SU-DHL-6 (cell line): ENCODE measurements around the gene TCF20.

Experiments
- H2AFZ ChIP-seq: fragments of 200-600 bp; sonication (generic); 2 replicates; pipeline ENCODE4 v1.6.1; 2014; ENCODE audit warnings: low read depth, mild to moderate bottlenecking, moderate library complexity, mixed read lengths, antibody characterized with exemption, low read length; ENCODE audit not compliant: severe bottlenecking
- H3F3A ChIP-seq: fragments of 200-600 bp; shearing (Covaris generic); 2 replicates; pipeline ENCODE4 v1.6.0; 2016; ENCODE audit warnings: antibody characterized with exemption, mild to moderate bottlenecking; ENCODE audit not compliant: insufficient read depth
- H3K27ac ChIP-seq: fragments of 200-600 bp; sonication (generic); 2 replicates; pipeline ENCODE4 v1.5.1; 2016; ENCODE audit warnings: low read depth, mild to moderate bottlenecking, low read length, moderate library complexity, mixed read lengths
- H3K27me3 ChIP-seq: fragments of 200-600 bp; sonication (generic), shearing (Covaris generic); 2 replicates; pipeline ENCODE4 v1.6.0; 2014; ENCODE audit warnings: mild to moderate bottlenecking, low read length
- H3K36me3 ChIP-seq: fragments of 200-600 bp; sonication (generic); 2 replicates; pipeline ENCODE4 v1.6.1; 2014; ENCODE audit warnings: mild to moderate bottlenecking, low read length, mixed read lengths
- H3K4me2 ChIP-seq: fragments of 300-600, 200-600 bp; shearing (Covaris generic), sonication (generic); 2 replicates; pipeline ENCODE4 v1.6.0; 2014; ENCODE audit warnings: low read length, low read depth, mild to moderate bottlenecking; ENCODE audit not compliant: poor library complexity, severe bottlenecking
- H3K4me3 ChIP-seq: fragments of 200-600 bp; sonication (generic); 2 replicates; pipeline ENCODE4 v1.5.1; 2014; ENCODE audit warnings: antibody characterized with exemption, low read length, mild to moderate bottlenecking, mixed read lengths; ENCODE audit not compliant: insufficient read depth, poor library complexity, severe bottlenecking
- H3K79me2 ChIP-seq: fragments of 200-600 bp; sonication (generic); 2 replicates; pipeline ENCODE4 v1.6.1; 2014; ENCODE audit warnings: mild to moderate bottlenecking, low read length, moderate library complexity; ENCODE audit not compliant: insufficient read depth
- H3K9ac ChIP-seq: fragments of 200-600 bp; sonication (generic); 2 replicates; pipeline ENCODE4 v1.7.0; 2014; ENCODE audit warnings: mild to moderate bottlenecking, low read length
- H3K9me2 ChIP-seq: fragments of 200-600 bp; sonication (generic); replicated peaks from 2 replicates; pipeline ENCODE4 v1.6.1; 2014; ENCODE audit warnings: low read length; ENCODE audit not compliant: insufficient read depth
- H3K9me3 ChIP-seq: fragments of 200-600 bp; sonication (generic); 2 replicates; pipeline ENCODE4 v1.6.1; 2014; ENCODE audit warnings: low read length, mixed read lengths; ENCODE audit not compliant: insufficient read depth
- H4K20me1 ChIP-seq: fragments of 200-600 bp; sonication (generic); 2 replicates; pipeline ENCODE4 v1.6.1; 2014; ENCODE audit warnings: low read depth, mild to moderate bottlenecking, antibody characterized with exemption, low read length, moderate library complexity, mixed read lengths
- EZH2phosphoT487 ChIP-seq: fragments of 200-600 bp; sonication (generic), shearing (Covaris generic); conservative IDR thresholded peaks from 2 replicates; pipeline ENCODE4 v1.6.1; 2018; ENCODE audit warnings: mild to moderate bottlenecking, antibody characterized with exemption, low read length, moderate library complexity, mixed read lengths
- TF ChIP-seq, protein P1 (sequence below): fragments of 200-600 bp; sonication (generic); IDR thresholded peaks from one replicate; pipeline ENCODE4 v1.5.1; 2017; ENCODE audit warnings: antibody characterized with exemption, mild to moderate bottlenecking, low read length, moderate library complexity; ENCODE audit not compliant: insufficient read depth, poor library complexity, severe bottlenecking

Gene TCF20

DNA sequence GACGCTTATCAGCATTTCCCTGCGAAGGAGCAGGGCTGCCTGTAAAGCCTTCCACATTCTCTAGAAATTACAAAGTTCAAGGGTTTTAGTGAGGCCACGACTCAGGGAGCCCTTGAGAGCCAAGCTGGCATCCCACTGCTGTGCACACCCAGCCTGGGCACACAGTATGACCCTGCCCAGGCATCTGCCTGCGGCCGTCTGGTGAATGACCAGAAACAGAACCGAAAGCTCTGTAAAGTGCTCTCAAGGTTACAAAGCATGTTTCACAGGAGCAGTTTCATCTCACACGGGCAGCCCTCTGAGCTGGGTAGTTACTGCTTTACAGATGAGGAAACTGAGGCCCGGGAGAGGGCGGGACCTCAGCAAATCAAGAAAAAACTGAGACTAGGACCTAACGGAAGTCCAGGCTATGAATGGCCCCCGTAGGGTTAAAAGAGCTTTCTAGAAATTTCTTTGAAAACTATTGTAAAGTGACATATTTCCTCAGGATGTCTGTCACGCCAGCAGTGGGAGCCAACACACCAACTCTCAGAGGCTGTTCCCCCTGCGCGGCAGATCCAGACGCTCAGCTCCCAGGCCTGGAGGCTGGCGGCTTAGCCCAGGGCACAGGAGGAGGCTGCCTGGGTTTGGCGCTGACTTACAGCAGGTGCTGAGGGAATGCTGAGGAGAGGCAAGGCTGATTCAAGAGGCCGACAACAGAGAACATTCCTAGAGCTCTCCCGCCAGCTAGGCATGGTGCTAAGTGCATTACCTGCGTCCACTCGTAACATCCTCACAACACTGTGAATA is 7.7 kb upstream of the TCF20 start:
- H3K9me2 ChIP-seq, result no peaks in the 10 kb centered on the region
- H3K27me3 ChIP-seq, result no peaks in the 10 kb centered on the region
- no peaks in the 10 kb centered on the region for H3K9me3 ChIP-seq
- no peak overlapping the region for H3K4me3 ChIP-seq
- no peaks in the 10 kb centered on the region for H3K79me2 ChIP-seq
- H3K9ac ChIP-seq, result no peak overlapping the region
- no peak overlapping the region for H3K4me2 ChIP-seq
- TF ChIP-seq EZH2phosphoT487, result no peak
- TF ChIP-seq, protein P1, sequence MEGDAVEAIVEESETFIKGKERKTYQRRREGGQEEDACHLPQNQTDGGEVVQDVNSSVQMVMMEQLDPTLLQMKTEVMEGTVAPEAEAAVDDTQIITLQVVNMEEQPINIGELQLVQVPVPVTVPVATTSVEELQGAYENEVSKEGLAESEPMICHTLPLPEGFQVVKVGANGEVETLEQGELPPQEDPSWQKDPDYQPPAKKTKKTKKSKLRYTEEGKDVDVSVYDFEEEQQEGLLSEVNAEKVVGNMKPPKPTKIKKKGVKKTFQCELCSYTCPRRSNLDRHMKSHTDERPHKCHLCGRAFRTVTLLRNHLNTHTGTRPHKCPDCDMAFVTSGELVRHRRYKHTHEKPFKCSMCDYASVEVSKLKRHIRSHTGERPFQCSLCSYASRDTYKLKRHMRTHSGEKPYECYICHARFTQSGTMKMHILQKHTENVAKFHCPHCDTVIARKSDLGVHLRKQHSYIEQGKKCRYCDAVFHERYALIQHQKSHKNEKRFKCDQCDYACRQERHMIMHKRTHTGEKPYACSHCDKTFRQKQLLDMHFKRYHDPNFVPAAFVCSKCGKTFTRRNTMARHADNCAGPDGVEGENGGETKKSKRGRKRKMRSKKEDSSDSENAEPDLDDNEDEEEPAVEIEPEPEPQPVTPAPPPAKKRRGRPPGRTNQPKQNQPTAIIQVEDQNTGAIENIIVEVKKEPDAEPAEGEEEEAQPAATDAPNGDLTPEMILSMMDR, result no peak
- no peaks in the 10 kb centered on the region for H3F3A ChIP-seq
- H2AFZ ChIP-seq, result no peak overlapping the region
- no peak overlapping the region for H3K27ac ChIP-seq
- H3K36me3 ChIP-seq, result no peaks in the 10 kb centered on the region
- no peaks in the 10 kb centered on the region for H4K20me1 ChIP-seq

DNA sequence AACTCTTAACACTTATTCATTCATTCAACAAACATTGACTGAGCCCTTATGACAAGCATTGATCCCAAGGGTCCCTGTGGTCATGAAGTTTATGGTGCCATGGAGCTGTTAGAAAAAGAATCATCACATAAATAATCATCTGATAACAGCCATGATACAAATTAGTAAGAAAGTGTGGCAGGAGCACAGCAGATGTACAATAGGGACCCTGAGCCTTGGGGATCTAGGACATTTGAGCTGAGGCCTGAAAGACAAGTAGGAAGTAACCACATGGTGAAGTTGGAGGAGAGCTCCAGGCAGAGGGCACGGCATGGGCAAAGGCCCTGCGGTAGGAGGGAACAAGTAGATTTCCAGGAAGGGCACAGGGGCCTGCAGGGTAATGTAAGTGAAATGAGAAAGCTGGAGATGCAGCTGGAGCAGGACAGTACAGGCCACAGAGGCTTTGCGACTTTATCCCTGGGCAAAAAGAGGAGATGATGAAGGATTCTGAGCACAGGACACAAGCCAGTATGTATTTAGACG is 6.8 kb upstream of the TCF20 start:
- no peaks in the 10 kb centered on the region for H3F3A ChIP-seq
- no peak overlapping the region for H3K9ac ChIP-seq
- H3K9me2 ChIP-seq, result no peaks in the 10 kb centered on the region
- H3K79me2 ChIP-seq, result no peaks in the 10 kb centered on the region
- no peak overlapping the region for H2AFZ ChIP-seq
- no peak overlapping the region for H3K4me2 ChIP-seq
- H3K27me3 ChIP-seq, result no peaks in the 10 kb centered on the region
- H3K27ac ChIP-seq, result no peak overlapping the region
- no peaks in the 10 kb centered on the region for H3K9me3 ChIP-seq
- no peaks in the 10 kb centered on the region for H3K36me3 ChIP-seq
- TF ChIP-seq EZH2phosphoT487, result no peak
- TF ChIP-seq, protein P1, result no peak
- H3K4me3 ChIP-seq, result no peak overlapping the region
- H4K20me1 ChIP-seq, result no peaks in the 10 kb centered on the region

DNA sequence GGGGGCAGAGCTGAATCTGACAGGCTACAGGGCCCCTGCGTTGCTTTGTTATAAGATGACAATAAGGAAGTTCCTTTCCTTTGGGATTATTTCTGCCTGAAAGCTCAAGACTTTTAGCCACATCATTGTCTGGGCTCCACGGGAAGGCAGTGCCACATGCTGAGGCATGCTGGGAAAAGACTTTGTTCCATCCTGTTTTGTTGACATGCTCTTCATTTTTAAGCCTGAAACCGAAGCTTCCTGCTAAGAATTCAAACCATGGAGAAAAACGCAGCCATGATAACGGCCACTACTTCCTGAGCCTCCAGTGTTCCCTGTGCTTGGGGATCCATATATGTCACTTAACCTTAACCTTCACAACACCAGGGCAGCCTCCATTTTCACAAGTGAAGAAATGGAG is 5.5 kb upstream of the TCF20 start:
- no peak for TF ChIP-seq EZH2phosphoT487
- TF ChIP-seq, protein P1, result no peak
- no peaks in the 10 kb centered on the region for H4K20me1 ChIP-seq
- no peaks in the 10 kb centered on the region for H3K36me3 ChIP-seq
- no peak overlapping the region for H3K4me3 ChIP-seq
- no peaks in the 10 kb centered on the region for H3K27me3 ChIP-seq
- H3K9ac ChIP-seq, result no peak overlapping the region
- no peak overlapping the region for H2AFZ ChIP-seq
- H3K27ac ChIP-seq, result no peak overlapping the region
- H3K79me2 ChIP-seq, result no peaks in the 10 kb centered on the region
- H3K4me2 ChIP-seq, result no peak overlapping the region
- no peaks in the 10 kb centered on the region for H3F3A ChIP-seq
- H3K9me3 ChIP-seq, result no peaks in the 10 kb centered on the region
- H3K9me2 ChIP-seq, result no peaks in the 10 kb centered on the region
